CD4-positive, alpha-beta T cell (primary cell): Measurements from ENCODE around the gene FOLR1. TPM values are rescaled to one million over a fixed set of nuclear protein-coding genes. Genes with fewer than 3 reads are reported as not detected.

ENCODE experiments used
- ATAC-seq: fragments of 200-7000 bp; cut with Tn5 transposase; one replicate; pipeline ENCODE4 v1.10.0; 2022; ENCODE audit warnings: mild to moderate bottlenecking; ENCODE audit not compliant: poor library complexity
- CTCF ChIA-PET: fragments of 350-600 bp; sonication (Branson Sonifier 250); formaldehyde crosslinking; loops from one replicate; lab custom pipeline; 2021; ENCODE audit warnings: antibody characterized with exemption, inconsistent platforms; lab: Charles Lee
- POLR2A ChIA-PET: fragments of 350-600 bp; sonication (Branson Sonifier 250); formaldehyde crosslinking; loops from one replicate; lab custom pipeline; 2021; ENCODE audit warnings: antibody characterized with exemption, inconsistent platforms; lab: Charles Lee
- DNase-seq, 14 experiments: peaks; one replicate each; pipeline ENCODE4 v3.0.0-alpha.2; 2013 to 2020; ENCODE audit warnings: mixed read lengths in 2 of 14
- H3K27ac ChIP-seq, 2 donors: one replicate each; pipeline versions ENCODE4 v1.5.1 to v1.7.0; 2013; ENCODE audit warnings: low read length in 2 of 2, low read depth in 1 of 2, mild to moderate bottlenecking in 1 of 2
- H3K27me3 ChIP-seq, 2 experiments: 1 replicate in 1 of 2; 2 replicates in 1 of 2; pipeline versions ENCODE4 v1.6.1 to v1.7.0; 2013; ENCODE audit warnings: low read length in 2 of 2, control low read depth in 1 of 2, mild to moderate bottlenecking in 1 of 2, moderate library complexity in 1 of 2; ENCODE audit not compliant: insufficient read depth in 2 of 2, control insufficient read depth in 1 of 2
- H3K36me3 ChIP-seq: one replicate; pipeline ENCODE4 v1.6.1; 2013; ENCODE audit warnings: low read length, control low read depth; ENCODE audit not compliant: insufficient read depth
- H3K4me1 ChIP-seq: one replicate; pipeline ENCODE4 v1.6.1; 2013; ENCODE audit warnings: low read length, control low read depth; ENCODE audit not compliant: insufficient read depth
- H3K4me3 ChIP-seq: one replicate; pipeline ENCODE4 v1.5.1; 2013; ENCODE audit warnings: mild to moderate bottlenecking, low read length, moderate library complexity
- H3K9me3 ChIP-seq, 2 experiments: 1 replicate in 1 of 2; 2 replicates in 1 of 2; pipeline versions ENCODE4 v1.6.1 to v1.7.0; 2013; ENCODE audit warnings: low read length in 2 of 2, mild to moderate bottlenecking in 2 of 2, control low read depth in 1 of 2, moderate library complexity in 1 of 2; ENCODE audit not compliant: control insufficient read depth in 1 of 2, insufficient read depth in 1 of 2
- H3K27ac Mint-ChIP-seq: one replicate; pipeline ENCODE4 v1.8.0; 2020; ENCODE audit warnings: mixed read lengths
- H3K27me3 Mint-ChIP-seq: one replicate; pipeline ENCODE4 v1.8.0; 2021; ENCODE audit warnings: mixed read lengths
- H3K36me3 Mint-ChIP-seq: one replicate; pipeline ENCODE4 v1.8.0; 2021; ENCODE audit warnings: low read depth, mixed read lengths
- H3K4me1 Mint-ChIP-seq: one replicate; pipeline ENCODE4 v1.8.0; 2021; ENCODE audit warnings: low read depth, mixed read lengths
- H3K4me3 Mint-ChIP-seq: one replicate; pipeline ENCODE4 v1.8.0; 2020; ENCODE audit warnings: mild to moderate bottlenecking, mixed read lengths
- H3K9me3 Mint-ChIP-seq: one replicate; pipeline ENCODE4 v1.8.0; 2020; ENCODE audit warnings: mixed read lengths
- CTCF ChIP-seq: fragments of 200-600 bp; IDR thresholded peaks from one replicate; pipeline ENCODE4 v1.8.0; 2022; ENCODE audit warnings: antibody characterized with exemption, mild to moderate bottlenecking
- intact Hi-C, 2 experiments: fragments of 100-400 bp; cut with DNase I in 1 of 2; cut with micrococcal nuclease in 1 of 2; formaldehyde crosslinking; loops; one replicate each; pipeline versions ENCODE4 v1.15.1 to v1.9.0; 2023 to 2025; cut with DNase I, micrococcal nuclease
- total RNA-seq, 174 experiments: library from RNA in 2 of 174; stranded (reverse) in 2 of 174; gene quantifications; one replicate each; pipeline ENCODE4 v1.2.3 and lab custom pipeline; 2021 to 2026

FOLR1 gene
- total RNA-seq, 2 experiments from 2014 or later = not detected

DNA sequence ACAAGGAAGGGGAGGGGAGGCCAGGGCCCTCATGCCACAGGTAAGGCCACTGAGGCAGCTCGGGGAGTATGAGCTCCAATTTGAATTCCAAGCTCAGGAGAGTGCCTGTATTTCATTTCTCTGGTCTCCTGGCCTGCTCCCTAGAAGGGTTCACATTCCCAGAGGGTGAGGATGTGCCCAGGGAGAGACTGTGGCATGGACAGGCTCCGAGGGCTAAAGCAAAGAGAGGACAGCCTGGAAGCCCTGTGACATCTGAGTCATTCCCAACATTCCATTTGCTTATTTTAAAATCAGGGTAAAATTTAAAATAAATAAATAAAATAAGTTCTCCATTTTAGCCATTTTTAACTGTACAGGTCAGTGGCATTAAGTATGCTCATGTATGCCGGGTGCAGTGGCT is 18.6 kb upstream of the FOLR1 start:
- ChIA-PET POLR2A (no interaction called here), CTCF (no interaction called here)
- no peak for TF ChIP-seq CTCF
- H3K4me1 Mint-ChIP-seq = no peaks in the 10 kb centered on the region
- ATAC-seq (no peak), DNase-seq (no peak)
- no peaks in the 10 kb centered on the region for H3K9me3 Mint-ChIP-seq
- H3K27me3 Mint-ChIP-seq = peaks cover 3% of the 10 kb centered on the region
- intact Hi-C loops = no loop called here
- H3K27ac Mint-ChIP-seq = no peak overlapping the region
- Histone ChIP-seq H3K36me3 (no peaks in the 10 kb centered on the region), H3K4me1 (no peaks in the 10 kb centered on the region), H3K27ac (no peak overlapping the region), H3K27me3 (no peaks in the 10 kb centered on the region), H3K4me3 (no peak overlapping the region), H3K9me3 (no peaks in the 10 kb centered on the region)
- no peak overlapping the region for H3K4me3 Mint-ChIP-seq
- H3K36me3 Mint-ChIP-seq = no peaks in the 10 kb centered on the region

DNA sequence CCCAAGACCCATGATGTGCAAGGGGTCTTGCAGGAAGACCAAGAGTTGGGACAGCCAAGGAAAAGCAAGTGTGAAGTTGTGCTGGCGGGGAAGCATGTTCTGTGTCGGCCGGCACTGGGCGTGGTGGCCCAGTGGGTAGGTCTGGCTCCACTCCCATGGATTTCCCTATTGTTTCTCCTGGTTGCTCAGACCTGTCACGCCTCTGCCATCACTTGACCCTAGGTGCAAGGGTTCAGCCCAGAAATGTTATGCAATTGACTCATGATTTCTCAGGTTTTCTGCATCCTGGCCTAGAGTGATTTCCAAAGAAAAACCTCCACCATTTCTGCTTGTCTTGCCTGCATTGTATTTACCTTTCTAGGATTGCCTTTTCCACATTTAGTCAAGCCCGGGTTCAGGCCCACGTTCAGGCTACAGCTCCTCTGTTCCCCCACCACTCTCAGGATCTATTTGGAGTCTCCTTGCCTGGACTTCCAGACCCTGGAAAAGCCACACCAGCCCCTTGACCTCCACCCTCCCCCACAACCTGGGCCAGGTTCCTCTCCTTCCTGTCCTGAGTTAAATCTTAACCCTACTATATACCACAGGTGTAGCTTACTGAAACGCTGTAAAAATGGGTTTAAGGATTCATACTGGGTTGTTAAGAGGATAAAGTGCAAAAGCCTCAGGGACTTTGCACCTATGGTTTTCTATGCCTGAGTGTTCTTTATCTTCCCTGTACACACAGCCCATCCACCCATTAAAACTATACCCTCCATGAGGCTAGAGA is 17.5 kb upstream of the FOLR1 start:
- Mint-ChIP-seq H3K4me1 (no peaks in the 10 kb centered on the region), H3K9me3 (no peaks in the 10 kb centered on the region), H3K27me3 (peaks cover 3% of the 10 kb centered on the region), H3K4me3 (no peak overlapping the region), H3K36me3 (no peaks in the 10 kb centered on the region), H3K27ac (no peak overlapping the region)
- CTCF ChIA-PET = no interaction called here
- DNase-seq = no peak
- Histone ChIP-seq H3K4me3 (no peak overlapping the region), H3K36me3 (no peaks in the 10 kb centered on the region), H3K9me3 (no peaks in the 10 kb centered on the region), H3K4me1 (no peaks in the 10 kb centered on the region), H3K27me3 (no peaks in the 10 kb centered on the region), H3K27ac (no peak overlapping the region)
- ATAC-seq = no peak
- POLR2A ChIA-PET = no interaction called here
- intact Hi-C loops = no loop called here
- no peak for TF ChIP-seq CTCF

GRCh38 chr11:72177656-72178055 is 14.3 kb upstream of the FOLR1 start:
- ATAC-seq = no peak
- no peaks in the 10 kb centered on the region for H3K9me3 ChIP-seq
- no peak overlapping the region for H3K4me3 ChIP-seq
- H3K36me3 ChIP-seq = no peaks in the 10 kb centered on the region
- ChIA-PET POLR2A (no interaction called here), CTCF (no interaction called here)
- no peaks in the 10 kb centered on the region for H3K9me3 Mint-ChIP-seq
- no peaks in the 10 kb centered on the region for H3K36me3 Mint-ChIP-seq
- intact Hi-C loops = no loop called here
- no peak overlapping the region for H3K4me3 Mint-ChIP-seq
- H3K27ac Mint-ChIP-seq = no peak overlapping the region
- peaks cover 11% of the 10 kb centered on the region for H3K27me3 Mint-ChIP-seq
- no peak for DNase-seq
- H3K27me3 ChIP-seq = no peaks in the 10 kb centered on the region
- no peaks in the 10 kb centered on the region for H3K4me1 ChIP-seq
- no peaks in the 10 kb centered on the region for H3K4me1 Mint-ChIP-seq
- TF ChIP-seq CTCF = no peak
- H3K27ac ChIP-seq = no peak overlapping the region
